ENCODE measurements around the gene ART3. TPM values are rescaled to one million over a fixed set of nuclear protein-coding genes. Genes with fewer than 3 reads are reported as not detected.

ART3 gene
- total and polyA plus RNA-seq, 12 donors: 38.4 to 250 (median 69.6) TPM

DNA sequence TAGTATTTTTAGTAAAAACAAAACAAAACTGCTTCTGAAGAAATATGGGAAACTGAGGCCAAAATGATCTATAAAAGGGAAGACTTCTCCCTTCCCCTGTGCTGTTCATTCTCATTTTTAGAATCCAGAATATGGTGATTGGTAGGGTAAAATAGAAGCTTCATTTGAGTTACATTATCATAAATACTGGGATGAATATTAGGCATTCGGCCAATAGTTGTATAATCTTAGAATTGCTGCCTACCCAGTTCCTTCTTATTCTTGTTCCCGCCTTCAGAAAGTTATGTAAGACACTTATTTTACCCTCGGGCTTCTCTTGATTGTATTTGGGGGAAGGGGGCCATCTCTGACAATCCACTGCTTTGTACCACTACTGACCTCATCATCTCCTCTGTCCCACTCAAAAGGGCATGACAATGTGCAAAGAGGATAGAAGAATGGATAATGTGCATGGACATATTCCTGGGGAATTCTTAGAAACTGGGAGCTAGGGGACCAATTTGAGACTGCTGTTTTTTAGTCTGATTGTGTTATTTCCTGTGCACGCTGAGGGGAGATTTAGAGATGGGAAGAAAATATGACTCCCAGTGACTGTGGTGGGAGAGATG, 588 bp downstream of the ART3 start:
- Histone ChIP-seq H3K36me3 (no peaks in the 10 kb centered on the region), H3K4me1 (peaks cover 0 to 20% (median 0%) of the 10 kb centered on the region in 9 donors), H3K4me3 (peak overlapping the region in 8 of 10 donors; percentile 5 to 44 (median 14)), H3K27me3 (no peaks in the 10 kb centered on the region), H3K27ac (peak overlapping the region; percentile 19 to 74 (median 45)), H3K9me3 (no peaks in the 10 kb centered on the region)
- intact Hi-C loops (cut with DNase I): loop anchor here in 3 of 10 donors (10.0 kb wide), 2 partner anchors 160 to 180 kb away; no protein-coding TSS in a partner anchor
- WGBS, 2 donors: 41 to 43% methylated on average over 4 of the region's 4 CpGs
- ATAC-seq (peak in 1 of 8 donors; percentile 15), DNase-seq (no peak)
- TF ChIP-seq CTCF (IDR thresholded peaks at IDR 0.05): no peak

DNA sequence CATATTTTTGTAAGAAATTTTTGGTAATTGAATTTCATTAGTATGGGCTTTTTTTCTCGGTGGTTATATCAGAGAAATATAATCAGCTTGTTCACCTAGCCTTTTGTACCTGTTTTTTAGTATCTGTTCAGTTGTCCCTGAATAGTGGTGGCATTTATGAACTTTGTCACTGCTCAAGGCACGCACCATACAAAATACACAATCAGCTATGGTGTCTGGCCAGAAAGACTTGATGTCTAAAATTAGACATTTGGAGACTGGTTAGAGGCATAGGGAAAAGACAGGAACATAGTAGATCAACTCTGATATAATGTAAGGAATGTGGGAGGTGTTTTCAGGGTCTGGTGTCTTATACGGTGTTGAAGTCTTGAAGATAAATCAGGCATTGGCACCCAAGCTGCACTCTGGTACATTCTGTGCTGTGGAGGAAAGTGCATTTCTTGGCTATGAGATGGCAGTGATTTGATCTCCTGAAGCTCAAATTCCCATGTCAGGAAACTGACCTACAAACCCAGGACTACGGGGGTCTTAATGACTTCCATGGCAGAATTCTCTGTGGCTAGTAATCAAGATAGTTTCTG, 3.6 kb downstream of the ART3 start:
- Histone ChIP-seq H3K27ac (peak overlapping the region in 9 of 10 donors; percentile 1 to 63 (median 53)), H3K27me3 (no peaks in the 10 kb centered on the region), H3K36me3 (no peaks in the 10 kb centered on the region), H3K4me1 (peaks cover 0 to 17% (median 0%) of the 10 kb centered on the region in 9 donors), H3K4me3 (peak overlapping the region in 3 of 10 donors; percentile 1 to 16 (median 4)), H3K9me3 (no peaks in the 10 kb centered on the region)
- ATAC-seq: peak in 6 of 8 donors; percentile 28 to 56 (median 36)
- intact Hi-C loops (cut with DNase I): loop anchor here in 3 of 10 donors (10.0 kb wide), 2 partner anchors 163 to 183 kb away; no protein-coding TSS in a partner anchor
- DNase-seq: no peak
- 24 to 37% methylated on average over 4 of the region's 4 CpGs for WGBS, 2 donors
- TF ChIP-seq CTCF (IDR thresholded peaks at IDR 0.05): no peak

DNA sequence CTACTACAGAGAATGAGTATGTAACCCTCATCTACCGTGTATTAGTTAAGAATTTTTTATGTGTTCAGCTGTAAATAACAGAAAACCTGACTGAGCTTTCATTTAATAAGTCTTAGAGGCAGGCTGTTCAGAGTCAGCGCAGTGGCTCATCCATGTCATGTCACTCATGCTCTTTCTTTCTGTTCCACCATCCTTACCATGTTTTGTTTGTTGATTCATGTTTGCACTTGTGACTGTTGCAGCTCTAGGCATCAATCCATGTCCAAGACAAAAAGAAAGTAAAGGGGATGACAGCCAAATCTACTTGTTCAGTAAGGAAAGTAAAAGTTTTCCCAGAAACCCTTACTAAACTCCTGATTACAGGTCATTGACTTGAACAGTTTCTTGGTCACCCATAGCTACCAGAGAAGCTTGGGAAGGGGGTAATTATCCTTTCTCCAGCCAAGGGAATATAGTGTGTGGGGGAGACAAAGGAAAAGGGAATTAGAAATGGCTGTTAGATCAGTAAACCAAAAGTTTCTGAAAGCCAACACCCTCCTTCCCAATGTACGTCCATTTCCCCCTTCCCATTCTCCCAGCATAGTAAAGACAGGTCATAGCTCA, 9.0 kb downstream of the ART3 start:
- Histone ChIP-seq H3K36me3 (no peaks in the 10 kb centered on the region), H3K9me3 (no peaks in the 10 kb centered on the region), H3K27me3 (no peaks in the 10 kb centered on the region), H3K4me1 (peaks cover 0 to 44% (median 10%) of the 10 kb centered on the region in 9 donors), H3K4me3 (no peak overlapping the region), H3K27ac (peak overlapping the region in 5 of 10 donors; percentile 13 to 48 (median 28))
- WGBS, 2 donors: 71 to 79% methylated on average over 3 of the region's 3 CpGs
- ATAC-seq (no peak), DNase-seq (no peak)
- no peak for TF ChIP-seq CTCF (IDR thresholded peaks at IDR 0.05)
- intact Hi-C loops (cut with DNase I): no loop called here

GRCh38 chr4:76084542-76084941, 10.0 kb downstream of the ART3 start:
- intact Hi-C loops (cut with DNase I): no loop called here
- Histone ChIP-seq H3K27ac (peak overlapping the region in 7 of 10 donors; percentile 31 to 55 (median 46)), H3K4me1 (peaks cover 0 to 47% (median 10%) of the 10 kb centered on the region in 9 donors), H3K4me3 (no peak overlapping the region), H3K36me3 (no peaks in the 10 kb centered on the region), H3K27me3 (no peaks in the 10 kb centered on the region), H3K9me3 (no peaks in the 10 kb centered on the region)
- TF ChIP-seq CTCF (IDR thresholded peaks at IDR 0.05): no peak
- no peak for DNase-seq
- peak in 7 of 8 donors; percentile 41 to 69 (median 44) for ATAC-seq
- WGBS, 2 donors: 31 to 61% methylated on average over 1 of the region's 1 CpG

All from heart right ventricle (tissue), 16 donors.